GM12891 (cell line): ENCODE measurements around the gene ZDHHC7.

Experiments used
- POLR2AphosphoS5 ChIP-seq: IDR thresholded peaks from 2 replicates; pipeline ENCODE4 v1.6.1; 2011; ENCODE audit warnings: low read depth, low read length, control low read depth
- TAF1 ChIP-seq: IDR thresholded peaks from 2 replicates; pipeline ENCODE4 v1.6.1; 2011; ENCODE audit warnings: low read depth, low read length, control low read depth

- TF ChIP-seq TAF1 (no peak), POLR2AphosphoS5 (no peak)
Measured at GRCh38 chr16:85004587-85005205, 6.6 kb downstream of the ZDHHC7 start.
